COLO829 (cell line): ENCODE measurements around the gene CBFA2T3.
"Not testable (repeated sequence)": the region's sequence is repeated elsewhere in the genome, so short reads cannot be mapped to it uniquely, and the experiment has no call there.

ENCODE experiments used
- DNase-seq: peaks from one replicate; pipeline ENCODE4 v3.0.0; 2012; ENCODE audit warnings: low spot score

The CBFA2T3 gene

GRCh38 chr16:88977018-88977811 lies at the start of gene CBFA2T3:
CBFA2T3 (minus strand) TSS chr16:88977207; CDS start chr16:88976807, 400 bp downstream.
- no peak for DNase-seq

- no peak for DNase-seq
Measured at GRCh38 chr16:89026121-89026612, 49.2 kb upstream of the CBFA2T3 start.

GRCh38 chr16:89025636-89026035 lies 48.6 kb upstream of the CBFA2T3 start:
- no peak for DNase-seq

DNA sequence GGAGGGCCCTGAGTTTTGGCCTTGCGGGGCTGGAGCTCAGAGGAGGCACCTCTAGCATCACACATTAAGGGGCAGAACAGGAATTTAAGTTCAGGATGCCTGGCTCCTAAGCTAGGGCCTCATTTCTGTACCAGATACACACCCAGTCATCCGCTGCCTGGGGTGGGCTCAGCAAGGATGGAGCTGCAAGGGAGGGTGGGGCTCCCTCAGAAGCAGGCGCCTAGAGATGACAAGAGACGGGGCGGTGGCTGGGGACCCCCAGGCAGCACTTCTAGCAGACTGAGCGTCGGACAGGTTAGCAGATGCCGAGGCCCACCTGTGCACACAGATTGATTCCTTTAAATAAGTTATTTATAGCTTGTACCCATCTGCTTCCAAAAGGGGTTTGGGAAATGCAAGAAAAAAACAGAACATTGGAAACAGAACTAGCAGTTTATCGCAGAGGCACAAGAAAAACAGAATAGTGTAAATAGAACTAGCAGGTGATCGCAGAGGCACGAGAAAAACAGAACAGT lies 47.6 kb upstream of the CBFA2T3 start:
- no peak for DNase-seq

- no peak for DNase-seq
Measured at GRCh38 chr16:89023621-89024511, 46.9 kb upstream of the CBFA2T3 start.

GRCh38 chr16:89023151-89023551 lies 46.1 kb upstream of the CBFA2T3 start:
- DNase-seq, result no peak

GRCh38 chr16:89022051-89022836 lies 45.2 kb upstream of the CBFA2T3 start:
- DNase-seq, result no peak

DNA sequence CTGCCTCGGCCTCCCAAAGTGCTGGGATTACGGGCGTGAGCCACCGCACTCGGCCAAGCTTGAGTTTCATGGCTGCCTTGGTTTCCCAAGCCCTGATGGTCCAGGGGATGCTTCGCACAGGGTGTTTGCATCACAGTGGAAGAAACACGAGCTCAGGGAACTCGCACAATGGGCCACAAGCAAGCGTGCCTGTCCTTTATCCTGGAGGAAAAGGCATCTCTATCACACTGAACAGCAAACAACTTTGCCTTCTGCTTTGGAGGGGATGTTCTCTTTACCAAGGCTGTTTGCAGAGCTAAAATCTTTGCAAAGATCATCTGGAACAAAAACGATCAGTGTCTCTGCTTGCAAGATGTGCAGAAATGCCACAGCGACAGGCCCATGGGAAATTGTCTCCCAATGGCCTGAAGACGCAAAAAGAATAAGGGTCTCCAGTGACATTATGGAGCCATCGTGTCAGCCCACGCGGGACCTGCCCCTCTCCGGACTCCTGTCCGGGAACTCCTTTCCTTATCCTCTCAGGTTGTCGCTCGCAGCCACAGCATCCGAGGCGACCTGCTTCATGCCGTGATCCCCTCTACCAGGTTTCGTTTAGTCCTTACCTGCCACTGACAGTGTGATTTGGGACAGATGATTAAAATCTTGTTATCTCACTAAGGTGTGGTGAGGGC lies 44.1 kb upstream of the CBFA2T3 start:
- no peak for DNase-seq

GRCh38 chr16:89020068-89020924 lies 43.3 kb upstream of the CBFA2T3 start:
- DNase-seq, result no peak

GRCh38 chr16:89019511-89019910 lies 42.5 kb upstream of the CBFA2T3 start:
- DNase-seq, result no peak

GRCh38 chr16:89018282-89019158 lies 41.5 kb upstream of the CBFA2T3 start:
- no peak for DNase-seq

- no peak for DNase-seq
Measured at GRCh38 chr16:89017543-89018281, 40.7 kb upstream of the CBFA2T3 start.

GRCh38 chr16:89016561-89016960 lies 39.6 kb upstream of the CBFA2T3 start:
- not testable (repeated sequence) for DNase-seq

DNA sequence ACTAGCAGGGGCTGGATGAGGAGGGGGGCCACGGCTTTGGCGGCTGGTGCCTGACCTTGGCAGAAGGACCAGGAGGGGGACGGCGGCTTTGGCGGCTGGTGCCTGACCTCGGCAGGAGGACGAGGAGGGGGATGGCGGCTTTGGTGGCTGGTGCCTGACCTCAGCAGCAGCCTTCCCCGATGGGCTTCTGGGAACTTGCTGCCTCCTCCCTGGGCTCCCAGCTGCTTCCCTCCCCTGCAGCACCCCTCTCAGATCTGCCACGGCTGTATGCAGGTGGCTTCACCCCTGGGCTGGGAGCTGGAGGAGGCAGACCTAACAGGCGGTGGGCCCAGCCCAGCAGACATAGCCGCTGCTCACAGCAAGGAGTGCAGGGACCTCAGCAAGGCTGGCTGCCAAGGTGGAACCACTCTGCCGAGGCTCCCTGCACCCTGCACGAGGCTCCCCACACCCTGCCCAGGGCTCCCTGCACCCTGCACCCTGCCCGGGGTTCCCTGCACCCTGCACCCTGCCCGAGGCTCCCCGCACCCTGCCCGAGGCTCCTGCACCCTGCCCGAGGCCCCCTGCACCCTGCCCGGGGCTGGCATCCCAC lies 38.4 kb upstream of the CBFA2T3 start:
- DNase-seq, result no peak

DNA sequence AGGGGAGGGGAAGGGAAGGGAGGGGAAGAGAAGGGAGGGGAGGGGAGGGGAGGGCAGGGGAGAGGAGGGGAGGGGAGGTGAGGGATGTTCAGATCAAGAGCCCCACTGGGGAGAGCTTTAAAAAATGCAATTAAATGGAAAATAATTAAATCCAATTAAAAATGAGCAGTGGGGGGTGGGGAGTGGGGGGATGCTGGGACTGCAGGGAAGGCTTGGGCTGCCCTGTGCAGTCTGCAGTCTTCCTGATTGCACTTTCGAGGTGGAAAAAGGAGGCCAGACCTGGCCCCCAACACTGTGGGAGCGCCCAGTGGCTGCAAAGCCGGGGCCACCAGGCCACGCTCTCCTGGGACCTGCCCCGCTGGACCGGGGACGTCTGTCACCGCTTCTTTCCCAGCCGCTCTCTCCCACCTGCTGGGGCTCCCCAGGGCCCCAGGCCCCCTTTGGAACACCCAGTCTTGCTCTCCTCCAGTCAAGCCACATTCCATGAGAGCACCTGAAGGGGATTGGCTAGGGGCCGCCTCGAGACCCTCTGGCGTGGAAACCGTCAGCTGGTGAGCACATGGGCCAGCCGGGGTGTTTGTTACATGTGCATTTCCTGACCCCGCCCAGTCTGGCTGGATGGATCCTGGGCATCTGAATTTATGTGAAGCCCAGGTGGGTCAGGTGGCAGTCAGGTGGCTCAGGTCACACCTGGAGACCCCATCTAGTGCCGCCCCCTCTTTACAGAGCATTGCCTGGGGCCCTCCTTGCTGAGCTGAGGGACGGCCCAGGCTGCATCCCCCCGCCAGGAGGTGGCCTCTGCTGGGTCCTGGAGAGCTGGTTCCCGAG lies 37.6 kb upstream of the CBFA2T3 start:
- DNase-seq, result no peak

GRCh38 chr16:89013692-89014402 lies 36.8 kb upstream of the CBFA2T3 start:
- no peak for DNase-seq

- no peak for DNase-seq
Measured at GRCh38 chr16:89013111-89013510, 36.1 kb upstream of the CBFA2T3 start.
